MCF 10A (cell line): ENCODE results near the gene HSF2BP. TPM values are rescaled to one million over a fixed set of nuclear protein-coding genes. Genes with fewer than 3 reads are reported as not detected.

Source experiments
- BruUV-seq: library from RNA; stranded (reverse); fragments of 400-500 nt; replicated peaks from 2 replicates; lab custom pipeline; 2021; lab: Mats Ljungman, UMichigan
- CTCF ChIA-PET: fragments of 300-600 bp; sonication (Branson Sonifier 250); formaldehyde crosslinking; extraction: SDS; loops from one replicate; lab custom pipeline; 2021; ENCODE audit warnings: antibody characterized with exemption, inconsistent platforms; lab: Yijun Ruan, JAX
- POLR2A ChIA-PET: fragments of 300-600, 350-650 bp; sonication (Branson Sonifier 250); formaldehyde crosslinking; extraction: SDS; loops from one replicate; lab custom pipeline; 2020; ENCODE audit warnings: antibody characterized with exemption, inconsistent platforms; lab: Yijun Ruan, JAX
- DNase-seq: peaks from one replicate; pipeline ENCODE4 v3.0.0-alpha.2; 2018; ENCODE audit not compliant: unreplicated experiment
- H3K27ac Mint-ChIP-seq: one replicate; pipeline ENCODE4 v1.8.0; 2022; ENCODE audit warnings: mild to moderate bottlenecking, low read depth, mixed read lengths; ENCODE audit not compliant: unreplicated experiment
- H3K27me3 Mint-ChIP-seq: one replicate; pipeline ENCODE4 v1.8.0; 2022; ENCODE audit warnings: mixed read lengths; ENCODE audit not compliant: insufficient read depth, unreplicated experiment
- H3K36me3 Mint-ChIP-seq: one replicate; pipeline ENCODE4 v1.8.0; 2022; ENCODE audit warnings: mild to moderate bottlenecking, moderate library complexity, mixed read lengths; ENCODE audit not compliant: insufficient read depth, unreplicated experiment
- H3K4me1 Mint-ChIP-seq: one replicate; pipeline ENCODE4 v1.8.0; 2022; ENCODE audit warnings: mixed read lengths; ENCODE audit not compliant: insufficient read depth, unreplicated experiment
- H3K4me3 Mint-ChIP-seq: one replicate; pipeline ENCODE4 v1.8.0; 2022; ENCODE audit warnings: mild to moderate bottlenecking, moderate library complexity, mixed read lengths; ENCODE audit not compliant: unreplicated experiment
- H3K9me3 Mint-ChIP-seq: one replicate; pipeline ENCODE4 v1.8.0; 2022; ENCODE audit warnings: mixed read lengths; ENCODE audit not compliant: unreplicated experiment
- intact Hi-C: fragments of 100-400 bp; cut with micrococcal nuclease; formaldehyde crosslinking; loops from 2 replicates; pipeline ENCODE4 v1.14.1; 2022
- total RNA-seq: library from RNA; stranded (reverse); gene quantifications from 2 replicates; pipeline ENCODE4 v1.2.3, GENCODE V29; 2022
- TF ChIP-seq, protein P1 (sequence below): fragments of 200-600 bp; IDR thresholded peaks from one replicate; pipeline ENCODE4 v1.8.0; 2022; ENCODE audit warnings: antibody characterized with exemption, mild to moderate bottlenecking; ENCODE audit not compliant: unreplicated experiment

The HSF2BP gene
- total RNA-seq, 1 experiment from 2014 or later, result 6.8 TPM

GRCh38 chr21:43645136-43645891, 14.0 kb downstream of the HSF2BP start:
- intact Hi-C loops, result loop anchor here (1.0 to 5.0 kb wide), 3 partner anchors 33 to 753 kb away; partner anchors contain the start of gene NDUFV3

GRCh38 chr21:43644609-43645008, 14.7 kb downstream of the HSF2BP start:
- TF ChIP-seq, protein P1, sequence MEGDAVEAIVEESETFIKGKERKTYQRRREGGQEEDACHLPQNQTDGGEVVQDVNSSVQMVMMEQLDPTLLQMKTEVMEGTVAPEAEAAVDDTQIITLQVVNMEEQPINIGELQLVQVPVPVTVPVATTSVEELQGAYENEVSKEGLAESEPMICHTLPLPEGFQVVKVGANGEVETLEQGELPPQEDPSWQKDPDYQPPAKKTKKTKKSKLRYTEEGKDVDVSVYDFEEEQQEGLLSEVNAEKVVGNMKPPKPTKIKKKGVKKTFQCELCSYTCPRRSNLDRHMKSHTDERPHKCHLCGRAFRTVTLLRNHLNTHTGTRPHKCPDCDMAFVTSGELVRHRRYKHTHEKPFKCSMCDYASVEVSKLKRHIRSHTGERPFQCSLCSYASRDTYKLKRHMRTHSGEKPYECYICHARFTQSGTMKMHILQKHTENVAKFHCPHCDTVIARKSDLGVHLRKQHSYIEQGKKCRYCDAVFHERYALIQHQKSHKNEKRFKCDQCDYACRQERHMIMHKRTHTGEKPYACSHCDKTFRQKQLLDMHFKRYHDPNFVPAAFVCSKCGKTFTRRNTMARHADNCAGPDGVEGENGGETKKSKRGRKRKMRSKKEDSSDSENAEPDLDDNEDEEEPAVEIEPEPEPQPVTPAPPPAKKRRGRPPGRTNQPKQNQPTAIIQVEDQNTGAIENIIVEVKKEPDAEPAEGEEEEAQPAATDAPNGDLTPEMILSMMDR, result no peak
- H3K9me3 Mint-ChIP-seq, result no peaks in the 10 kb centered on the region
- H3K4me1 Mint-ChIP-seq, result peaks cover 34% of the 10 kb centered on the region
- peak; percentile 60 for DNase-seq
- H3K27me3 Mint-ChIP-seq, result no peaks in the 10 kb centered on the region
- no TSS peak for BruUV-seq
- no peak overlapping the region for H3K4me3 Mint-ChIP-seq
- H3K27ac Mint-ChIP-seq, result peak overlapping the region; percentile 88
- H3K36me3 Mint-ChIP-seq, result peaks cover 6% of the 10 kb centered on the region
- POLR2A ChIA-PET, result interaction anchor here (0.5 to 3.3 kb wide), 10 partner anchors 10 to 760 kb away, joined by 3 to 17 read pairs (median 6); partner anchors contain the start of gene RRP1B
- CTCF ChIA-PET, result interaction anchor here (0.9 to 3.9 kb wide), 9 partner anchors 16 to 334 kb away, joined by 3 to 44 read pairs (median 5); no protein-coding TSS in a partner anchor
- intact Hi-C loops, result loop anchor here (1.0 to 5.0 kb wide), 3 partner anchors 32 to 752 kb away; partner anchors contain the start of gene NDUFV3

More at GRCh38 chr21:43645136-43645891, 14.0 kb downstream of the HSF2BP start:
- H3K27ac Mint-ChIP-seq, result peak overlapping the region; percentile 88
- TF ChIP-seq, protein P1, result peak; percentile 56
- no peak overlapping the region for H3K4me3 Mint-ChIP-seq
- no peaks in the 10 kb centered on the region for H3K9me3 Mint-ChIP-seq
- CTCF ChIA-PET, result interaction anchor here (0.6 to 3.9 kb wide), 22 partner anchors 8 to 453 kb away, joined by 3 to 44 read pairs (median 4); partner anchors contain the start of gene HSF2BP
- H3K27me3 Mint-ChIP-seq, result no peaks in the 10 kb centered on the region
- peaks cover 27% of the 10 kb centered on the region for H3K4me1 Mint-ChIP-seq
- H3K36me3 Mint-ChIP-seq, result peaks cover 6% of the 10 kb centered on the region
- POLR2A ChIA-PET, result interaction anchor here (0.5 to 3.3 kb wide), 15 partner anchors 8 to 733 kb away, joined by 3 to 17 read pairs (median 5); partner anchors contain the start of gene RRP1B
- BruUV-seq, result no TSS peak
- DNase-seq, result peak; percentile 88

- TF ChIP-seq, protein P1, result no peak
- Mint-ChIP-seq H3K27me3 (no peaks in the 10 kb centered on the region), H3K4me1 (peaks cover 39% of the 10 kb centered on the region), H3K36me3 (peaks cover 6% of the 10 kb centered on the region), H3K9me3 (no peaks in the 10 kb centered on the region), H3K27ac (peak overlapping the region; percentile 88), H3K4me3 (no peak overlapping the region)
- TSS peak; percentile 22 for BruUV-seq
- intact Hi-C loops, result loop anchor here (2.0 kb wide), 1 partner anchor 57 kb away; no protein-coding TSS in a partner anchor
- ChIA-PET CTCF (interaction anchor here (3.9 kb wide), 1 partner anchor 32 kb away, joined by 44 read pairs; no protein-coding TSS in a partner anchor), POLR2A (interaction anchor here (0.5 to 3.3 kb wide), 7 partner anchors 9 to 759 kb away, joined by 3 to 14 read pairs (median 7); partner anchors contain the start of gene PKNOX1)
- no peak for DNase-seq
Observed at GRCh38 chr21:43644071-43644470, 15.2 kb downstream of the HSF2BP start.

DNA sequence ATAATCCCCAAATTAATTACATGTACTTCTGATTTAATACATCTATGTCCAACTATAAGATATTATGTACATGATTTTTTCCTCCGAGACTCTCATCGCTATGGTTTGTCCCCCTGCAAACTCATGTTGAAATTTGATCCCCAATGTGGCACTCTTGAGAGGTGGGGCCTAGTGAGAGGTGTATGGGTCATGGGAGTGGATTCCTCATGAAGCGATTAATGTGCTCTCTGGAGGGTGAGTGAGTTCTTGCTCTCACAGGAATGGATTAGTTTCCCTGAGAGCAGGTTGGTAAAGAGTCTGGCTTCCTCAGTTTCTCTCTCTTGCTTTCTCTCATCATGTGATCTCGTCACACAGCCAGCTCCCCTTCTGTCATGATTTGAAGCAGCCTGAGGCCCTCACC, 16.1 kb downstream of the HSF2BP start:
- Mint-ChIP-seq H3K36me3 (peaks cover 5% of the 10 kb centered on the region), H3K27ac (no peak overlapping the region), H3K4me3 (no peak overlapping the region)

More for the DNA sequence above, 16.1 kb downstream of the HSF2BP start:
- ChIA-PET CTCF (no interaction called here), POLR2A (no interaction called here)
- Mint-ChIP-seq H3K9me3 (no peaks in the 10 kb centered on the region), H3K4me1 (peaks cover 43% of the 10 kb centered on the region), H3K27me3 (no peaks in the 10 kb centered on the region)
- BruUV-seq, result no TSS peak
- intact Hi-C loops, result no loop called here
- TF ChIP-seq, protein P1, result no peak
- no peak for DNase-seq
